ENCODE results near the gene GRK5. TPM values are rescaled to one million over a fixed set of nuclear protein-coding genes. Genes with fewer than 3 reads are reported as not detected.

The GRK5 gene
- total RNA-seq, 1 donor from 2014 or later, result 12.5 TPM

DNA sequence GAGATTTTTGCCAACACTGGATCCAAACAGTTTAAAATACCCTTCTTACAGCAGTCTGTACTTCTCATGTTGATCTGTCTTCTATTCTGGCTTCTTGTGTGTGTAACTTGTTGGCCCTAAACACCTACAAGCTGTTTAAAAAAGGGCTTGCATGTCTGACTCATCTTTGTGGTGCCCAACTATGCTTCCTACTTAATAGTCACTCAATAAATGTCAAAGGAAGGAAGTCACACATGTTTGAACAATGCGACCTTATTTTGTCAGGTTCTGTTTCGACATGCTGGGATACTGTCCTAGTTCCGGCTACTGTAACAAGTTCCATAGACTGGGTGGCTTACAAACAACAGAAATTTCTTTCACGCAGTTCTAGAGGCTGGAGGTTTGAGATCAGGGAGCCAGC is 9.4 kb upstream of the GRK5 start:
- peaks cover 0 to 4% (median 0%) of the 10 kb centered on the region in 3 donors for H3K4me1 ChIP-seq (ENCODE audit: control insufficient read depth in 3 of 3, insufficient read depth in 3 of 3, low read length in 3 of 3)
- peaks cover 0 to 7% (median 3%) of the 10 kb centered on the region in 3 donors for H3K27me3 ChIP-seq (ENCODE audit: control insufficient read depth in 3 of 3, insufficient read depth in 3 of 3, low read length in 3 of 3)
- no peak overlapping the region for H3K9ac ChIP-seq (ENCODE audit: low read depth in 1 of 3, low read length in 3 of 3)

DNA sequence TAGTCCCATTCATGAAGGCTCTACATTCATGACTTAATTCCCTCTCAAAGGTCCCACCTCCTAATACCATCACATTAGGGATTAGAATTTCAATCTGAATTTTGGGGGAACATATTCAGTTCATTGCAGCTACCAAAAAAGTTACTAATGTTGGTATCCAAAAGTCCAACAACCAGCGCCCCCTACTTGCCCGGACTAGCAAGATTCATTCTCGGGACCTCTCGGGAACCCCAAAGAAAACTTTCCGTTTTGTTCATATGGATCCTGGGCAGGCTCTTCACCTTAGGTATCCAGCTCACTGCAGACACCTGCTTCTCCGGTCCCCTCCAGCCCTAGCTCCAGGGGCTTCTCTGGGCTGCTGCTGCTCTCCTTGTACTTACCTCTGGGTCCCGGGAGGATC is 8.9 kb upstream of the GRK5 start:
- Histone ChIP-seq H3K4me3 (ENCODE audit: low read length in 3 of 3) (no peak overlapping the region), H3K9ac (ENCODE audit: low read depth in 1 of 3, low read length in 3 of 3) (no peak overlapping the region), H3K4me1 (ENCODE audit: control insufficient read depth in 3 of 3, insufficient read depth in 3 of 3, low read length in 3 of 3) (peaks cover 0 to 4% (median 0%) of the 10 kb centered on the region in 3 donors), H3K27me3 (ENCODE audit: control insufficient read depth in 3 of 3, insufficient read depth in 3 of 3, low read length in 3 of 3) (peaks cover 0 to 7% (median 3%) of the 10 kb centered on the region in 3 donors), H3K9me3 (ENCODE audit: control insufficient read depth in 3 of 3, low read length in 3 of 3) (no peaks in the 10 kb centered on the region), H3K36me3 (ENCODE audit: control insufficient read depth in 3 of 3, insufficient read depth in 3 of 3, low read length in 3 of 3) (no peaks in the 10 kb centered on the region), H3K27ac (ENCODE audit: low read depth, low read length) (no peak overlapping the region)

More for the DNA sequence above, 9.4 kb upstream of the GRK5 start:
- Histone ChIP-seq H3K4me3 (ENCODE audit: low read length in 3 of 3) (no peak overlapping the region), H3K27ac (ENCODE audit: low read depth, low read length) (no peak overlapping the region), H3K36me3 (ENCODE audit: control insufficient read depth in 3 of 3, insufficient read depth in 3 of 3, low read length in 3 of 3) (no peaks in the 10 kb centered on the region), H3K9me3 (ENCODE audit: control insufficient read depth in 3 of 3, low read length in 3 of 3) (no peaks in the 10 kb centered on the region)

DNA sequence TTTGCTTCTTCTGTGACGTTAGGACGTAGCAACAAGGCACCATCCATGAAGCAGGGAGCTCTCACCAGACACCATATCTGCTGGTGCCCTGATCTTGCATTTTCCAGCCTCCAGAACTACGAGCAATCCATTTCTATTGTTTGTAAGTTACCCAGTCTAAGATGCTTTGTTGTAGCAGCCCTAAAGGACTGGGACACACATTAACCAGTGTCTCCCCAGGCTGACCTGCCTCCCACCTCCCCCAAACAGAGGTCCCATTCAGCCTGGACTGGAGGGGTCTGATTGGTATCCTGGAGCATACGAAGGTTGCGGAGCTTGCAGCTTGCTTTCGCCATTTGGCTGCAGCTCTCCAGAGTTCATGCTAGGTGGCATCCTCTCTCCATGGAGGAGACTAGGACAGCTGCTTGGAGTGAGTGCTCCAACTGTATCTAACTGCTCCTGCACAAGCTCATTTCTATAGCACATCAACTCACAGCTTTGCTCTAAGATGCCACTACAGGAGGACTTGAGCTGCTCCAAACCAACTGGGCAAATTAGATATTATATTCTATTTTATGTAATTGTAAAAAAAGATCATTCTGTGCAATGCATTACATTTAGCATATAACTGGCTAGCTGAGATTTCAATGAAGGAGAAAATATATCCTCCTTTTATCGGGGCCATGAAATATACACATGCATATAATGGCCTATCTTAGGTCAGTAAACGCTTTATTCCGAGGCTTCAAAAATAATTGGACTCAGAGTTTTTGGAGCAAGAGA is 8.0 kb upstream of the GRK5 start:
- Histone ChIP-seq H3K4me1 (ENCODE audit: control insufficient read depth in 3 of 3, insufficient read depth in 3 of 3, low read length in 3 of 3) (peaks cover 0 to 4% (median 0%) of the 10 kb centered on the region in 3 donors), H3K27ac (ENCODE audit: low read depth, low read length) (no peak overlapping the region), H3K9me3 (ENCODE audit: control insufficient read depth in 3 of 3, low read length in 3 of 3) (no peaks in the 10 kb centered on the region), H3K4me3 (ENCODE audit: low read length in 3 of 3) (no peak overlapping the region), H3K9ac (ENCODE audit: low read depth in 1 of 3, low read length in 3 of 3) (no peak overlapping the region), H3K36me3 (ENCODE audit: control insufficient read depth in 3 of 3, insufficient read depth in 3 of 3, low read length in 3 of 3) (no peaks in the 10 kb centered on the region), H3K27me3 (ENCODE audit: control insufficient read depth in 3 of 3, insufficient read depth in 3 of 3, low read length in 3 of 3) (peaks cover 0 to 7% (median 3%) of the 10 kb centered on the region in 3 donors)

DNA sequence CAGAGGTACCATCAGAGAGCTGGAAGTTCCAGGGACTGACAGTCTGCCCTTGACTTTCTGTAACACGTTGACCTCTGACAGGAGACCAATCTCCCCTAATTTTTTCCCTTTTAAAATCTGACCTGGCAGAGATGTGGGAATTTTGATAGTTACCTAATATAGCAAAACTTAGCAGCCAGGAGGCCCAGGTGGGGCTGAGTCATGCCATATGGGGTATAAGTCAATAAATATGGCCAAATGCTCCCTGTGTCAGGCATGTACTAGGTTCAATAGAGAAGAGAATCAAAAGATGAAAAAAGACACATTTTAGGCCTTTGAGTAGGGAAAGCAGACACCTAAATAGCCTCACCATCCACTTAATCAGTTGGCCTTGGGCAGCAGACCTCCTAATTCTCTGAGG is 6.1 kb upstream of the GRK5 start:
- peaks cover 0 to 7% (median 3%) of the 10 kb centered on the region in 3 donors for H3K27me3 ChIP-seq (ENCODE audit: control insufficient read depth in 3 of 3, insufficient read depth in 3 of 3, low read length in 3 of 3)
- H3K4me1 ChIP-seq (ENCODE audit: control insufficient read depth in 3 of 3, insufficient read depth in 3 of 3, low read length in 3 of 3), result peaks cover 5 to 9% (median 5%) of the 10 kb centered on the region in 3 donors
- H3K9ac ChIP-seq (ENCODE audit: low read depth in 1 of 3, low read length in 3 of 3), result no peak overlapping the region
- H3K9me3 ChIP-seq (ENCODE audit: control insufficient read depth in 3 of 3, low read length in 3 of 3), result no peaks in the 10 kb centered on the region
- no peak overlapping the region for H3K4me3 ChIP-seq (ENCODE audit: low read length in 3 of 3)
- no peaks in the 10 kb centered on the region for H3K36me3 ChIP-seq (ENCODE audit: control insufficient read depth in 3 of 3, insufficient read depth in 3 of 3, low read length in 3 of 3)
- no peak overlapping the region for H3K27ac ChIP-seq (ENCODE audit: low read depth, low read length)

DNA sequence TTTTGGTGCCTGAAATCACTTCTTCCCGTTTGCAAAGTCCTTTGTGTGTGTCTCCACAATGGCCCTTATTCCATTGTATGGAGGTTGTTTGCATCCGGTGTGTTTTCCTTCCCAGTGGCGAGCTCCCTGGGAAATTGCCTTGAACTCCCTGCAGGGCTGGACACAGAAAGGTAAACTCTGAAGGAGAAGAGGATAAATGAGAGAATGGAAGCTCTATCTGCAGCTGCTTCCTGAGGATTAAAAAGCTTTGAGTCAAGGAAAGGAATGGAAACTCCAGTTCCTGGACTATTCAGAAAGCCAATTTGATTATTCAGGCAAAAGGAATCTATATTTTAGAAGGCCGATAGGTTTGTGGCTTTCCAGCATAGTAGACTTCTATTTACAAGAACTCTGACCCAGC is 4.4 kb upstream of the GRK5 start:
- Histone ChIP-seq H3K9ac (ENCODE audit: low read depth in 1 of 3, low read length in 3 of 3) (no peak overlapping the region), H3K27ac (ENCODE audit: low read depth, low read length) (no peak overlapping the region), H3K4me1 (ENCODE audit: control insufficient read depth in 3 of 3, insufficient read depth in 3 of 3, low read length in 3 of 3) (peaks cover 12 to 14% (median 13%) of the 10 kb centered on the region in 3 donors), H3K9me3 (ENCODE audit: control insufficient read depth in 3 of 3, low read length in 3 of 3) (no peaks in the 10 kb centered on the region), H3K36me3 (ENCODE audit: control insufficient read depth in 3 of 3, insufficient read depth in 3 of 3, low read length in 3 of 3) (no peaks in the 10 kb centered on the region), H3K27me3 (ENCODE audit: control insufficient read depth in 3 of 3, insufficient read depth in 3 of 3, low read length in 3 of 3) (peaks cover 0 to 7% (median 3%) of the 10 kb centered on the region in 3 donors), H3K4me3 (ENCODE audit: low read length in 3 of 3) (no peak overlapping the region)

DNA sequence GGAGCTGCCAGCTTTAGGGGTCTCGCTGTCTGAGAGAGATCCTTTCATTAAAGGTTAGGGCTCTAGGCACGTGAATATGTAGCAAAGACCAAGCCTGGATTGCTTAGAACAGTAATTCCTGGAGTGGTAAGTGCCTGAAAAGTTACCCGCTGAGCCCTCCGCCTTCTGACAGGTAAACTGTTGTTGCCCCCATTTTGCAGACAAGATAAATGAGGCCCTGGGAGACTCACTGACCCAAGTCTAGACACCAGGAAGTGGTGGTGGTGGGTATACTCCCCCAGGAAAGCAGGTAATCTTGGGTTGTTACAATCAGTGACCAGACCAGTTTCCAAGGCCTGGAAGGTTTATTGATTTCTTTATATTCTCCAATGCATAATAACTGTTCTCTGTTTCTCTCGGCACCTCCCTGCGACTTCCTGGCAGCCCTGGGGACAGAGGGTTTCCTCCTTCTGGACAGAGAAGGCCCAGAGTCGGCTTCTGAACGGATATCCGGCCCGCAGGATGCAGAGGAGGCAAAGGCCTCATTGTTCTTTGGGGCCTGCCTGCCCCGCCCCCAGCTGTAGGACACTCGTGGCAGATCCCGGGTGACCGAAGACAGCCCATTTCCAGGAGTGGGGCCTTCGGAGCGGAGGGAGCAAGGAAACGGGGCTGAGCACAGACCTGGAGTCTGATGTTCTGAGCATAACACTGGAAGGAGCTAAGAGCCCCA is 1.3 kb upstream of the GRK5 start:
- peak overlapping the region; percentile 57 to 88 (median 87) for H3K4me3 ChIP-seq (ENCODE audit: low read length in 3 of 3)
- no peaks in the 10 kb centered on the region for H3K27me3 ChIP-seq (ENCODE audit: control insufficient read depth in 3 of 3, insufficient read depth in 3 of 3, low read length in 3 of 3)

DNA sequence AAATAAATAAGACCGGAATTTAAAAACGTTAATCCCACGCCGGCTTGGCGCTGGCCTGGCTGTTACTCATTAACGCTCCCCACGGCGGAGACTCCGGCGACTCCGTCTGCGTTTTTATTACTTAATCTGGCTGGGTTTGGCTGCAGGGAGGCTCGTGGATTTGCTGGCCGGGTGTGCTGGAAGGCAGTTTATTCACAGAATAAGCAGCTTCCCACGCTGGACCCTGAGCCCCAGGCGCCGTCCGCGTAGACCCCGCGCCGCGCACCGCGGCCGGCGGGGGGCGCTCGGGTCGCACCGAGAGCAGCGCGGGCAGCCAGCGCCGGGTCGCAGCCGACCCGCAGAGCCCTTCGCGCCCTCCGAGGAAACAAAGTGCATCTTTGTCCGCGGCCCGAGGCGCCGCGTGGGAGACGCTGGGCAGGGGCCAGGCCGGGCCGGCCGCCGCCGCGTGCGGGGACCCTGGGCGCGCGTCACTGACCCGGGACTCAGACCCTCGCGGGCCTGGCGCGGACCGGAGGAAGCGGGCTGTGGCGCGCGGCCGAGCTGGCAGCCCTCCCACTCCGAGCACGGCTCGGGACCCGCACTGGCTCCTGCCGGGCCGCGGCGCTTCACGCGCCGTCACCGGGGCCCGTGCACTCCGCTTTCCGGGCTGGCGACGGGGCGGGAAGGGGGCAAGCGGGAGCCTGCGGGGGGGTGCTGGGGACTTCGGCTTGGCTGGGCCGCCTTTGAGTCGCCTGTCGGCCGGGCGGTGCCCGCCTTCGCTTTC is 587 bp upstream of the GRK5 start:
- H3K9ac ChIP-seq (ENCODE audit: low read depth in 1 of 3, low read length in 3 of 3), result peak overlapping the region; percentile 57 to 79 (median 59)

More for the DNA sequence above, 1.3 kb upstream of the GRK5 start:
- H3K9ac ChIP-seq (ENCODE audit: low read depth in 1 of 3, low read length in 3 of 3), result peak overlapping the region in 2 of 3 donors; percentile 59 to 79
- H3K4me1 ChIP-seq (ENCODE audit: control insufficient read depth in 3 of 3, insufficient read depth in 3 of 3, low read length in 3 of 3), result peaks cover 18 to 25% (median 25%) of the 10 kb centered on the region in 3 donors
- peak overlapping the region; percentile 64 for H3K27ac ChIP-seq (ENCODE audit: low read depth, low read length)
- H3K36me3 ChIP-seq (ENCODE audit: control insufficient read depth in 3 of 3, insufficient read depth in 3 of 3, low read length in 3 of 3), result no peaks in the 10 kb centered on the region
- H3K9me3 ChIP-seq (ENCODE audit: control insufficient read depth in 3 of 3, low read length in 3 of 3), result no peaks in the 10 kb centered on the region

DNA sequence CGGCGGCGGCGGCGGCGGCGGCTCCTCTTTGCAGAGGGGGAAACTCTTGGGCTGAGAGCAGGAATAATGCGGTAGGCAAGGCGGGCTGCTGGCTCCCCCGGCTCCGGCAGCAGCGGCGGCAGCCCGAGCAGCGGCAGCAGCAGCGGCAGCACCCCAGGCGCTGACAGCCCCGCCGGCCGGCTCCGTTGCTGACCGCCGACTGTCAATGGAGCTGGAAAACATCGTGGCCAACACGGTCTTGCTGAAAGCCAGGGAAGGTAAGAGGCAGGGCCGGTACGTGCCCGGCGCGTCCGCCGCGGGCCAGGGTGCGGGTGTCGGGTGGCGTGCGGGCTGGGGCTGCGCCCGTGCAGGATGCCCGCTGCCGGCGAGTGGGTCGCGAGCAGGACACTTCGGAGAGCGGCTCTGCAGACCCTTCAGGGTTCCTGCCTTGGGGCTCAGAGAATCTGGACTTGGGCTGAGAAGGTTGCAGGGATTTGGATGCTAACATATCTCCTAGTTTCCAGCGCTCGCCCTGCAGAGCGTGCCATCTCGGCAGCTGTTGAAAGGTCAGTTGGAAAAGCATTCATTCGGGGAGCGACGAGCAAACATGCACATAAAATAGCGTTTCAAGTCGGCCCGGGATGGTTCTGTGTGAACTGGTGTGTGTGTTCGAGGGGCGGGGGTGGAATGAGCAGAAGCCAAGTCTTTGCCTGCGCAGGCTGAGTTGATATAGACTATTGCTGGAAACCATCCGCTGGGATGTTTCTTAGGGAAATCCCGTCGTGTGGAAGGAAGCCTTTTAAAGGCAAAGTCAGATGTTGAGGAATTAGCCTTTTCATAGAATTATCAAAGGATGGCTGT is 562 bp downstream of the GRK5 start:
- Histone ChIP-seq H3K4me1 (ENCODE audit: control insufficient read depth in 3 of 3, insufficient read depth in 3 of 3, low read length in 3 of 3) (peaks cover 30 to 35% (median 34%) of the 10 kb centered on the region in 3 donors), H3K9me3 (ENCODE audit: control insufficient read depth in 3 of 3, low read length in 3 of 3) (no peaks in the 10 kb centered on the region), H3K9ac (ENCODE audit: low read depth in 1 of 3, low read length in 3 of 3) (peak overlapping the region; percentile 48 to 85 (median 74)), H3K36me3 (ENCODE audit: control insufficient read depth in 3 of 3, insufficient read depth in 3 of 3, low read length in 3 of 3) (peaks cover 0 to 2% (median 0%) of the 10 kb centered on the region in 3 donors), H3K27me3 (ENCODE audit: control insufficient read depth in 3 of 3, insufficient read depth in 3 of 3, low read length in 3 of 3) (no peaks in the 10 kb centered on the region), H3K4me3 (ENCODE audit: low read length in 3 of 3) (peak overlapping the region; percentile 75 to 88 (median 87)), H3K27ac (ENCODE audit: low read depth, low read length) (peak overlapping the region; percentile 51)

More for the DNA sequence above, 587 bp upstream of the GRK5 start:
- peaks cover 0 to 2% (median 0%) of the 10 kb centered on the region in 3 donors for H3K36me3 ChIP-seq (ENCODE audit: control insufficient read depth in 3 of 3, insufficient read depth in 3 of 3, low read length in 3 of 3)
- peak overlapping the region; percentile 76 for H3K27ac ChIP-seq (ENCODE audit: low read depth, low read length)
- H3K9me3 ChIP-seq (ENCODE audit: control insufficient read depth in 3 of 3, low read length in 3 of 3), result no peaks in the 10 kb centered on the region
- peak overlapping the region; percentile 57 to 88 (median 87) for H3K4me3 ChIP-seq (ENCODE audit: low read length in 3 of 3)
- no peaks in the 10 kb centered on the region for H3K27me3 ChIP-seq (ENCODE audit: control insufficient read depth in 3 of 3, insufficient read depth in 3 of 3, low read length in 3 of 3)
- peaks cover 23 to 31% (median 31%) of the 10 kb centered on the region in 3 donors for H3K4me1 ChIP-seq (ENCODE audit: control insufficient read depth in 3 of 3, insufficient read depth in 3 of 3, low read length in 3 of 3)

DNA sequence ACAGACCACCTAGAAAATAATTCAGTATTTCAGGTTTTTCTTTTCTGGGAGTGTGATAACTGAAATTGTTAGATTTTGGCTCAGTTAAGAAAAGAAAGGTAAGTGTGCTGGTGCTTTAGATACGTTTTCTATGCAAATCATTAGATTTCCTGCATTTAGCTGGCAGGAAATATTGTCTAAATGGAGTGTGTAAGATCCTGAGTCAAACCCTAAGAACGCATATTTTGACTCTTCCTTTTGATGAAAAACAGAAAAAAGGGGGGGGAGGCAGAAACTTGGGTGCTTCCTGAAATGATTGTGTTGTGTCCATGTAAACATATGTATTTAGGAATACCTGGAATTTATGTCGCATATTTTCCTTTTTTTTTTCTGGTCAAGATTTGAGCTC is 1.2 kb downstream of the GRK5 start:
- no peaks in the 10 kb centered on the region for H3K27me3 ChIP-seq (ENCODE audit: control insufficient read depth in 3 of 3, insufficient read depth in 3 of 3, low read length in 3 of 3)
- peak overlapping the region; percentile 75 to 88 (median 87) for H3K4me3 ChIP-seq (ENCODE audit: low read length in 3 of 3)
- H3K9ac ChIP-seq (ENCODE audit: low read depth in 1 of 3, low read length in 3 of 3), result peak overlapping the region; percentile 54 to 85 (median 74)
- peak overlapping the region; percentile 51 for H3K27ac ChIP-seq (ENCODE audit: low read depth, low read length)
- H3K9me3 ChIP-seq (ENCODE audit: control insufficient read depth in 3 of 3, low read length in 3 of 3), result no peaks in the 10 kb centered on the region
- H3K36me3 ChIP-seq (ENCODE audit: control insufficient read depth in 3 of 3, insufficient read depth in 3 of 3, low read length in 3 of 3), result peaks cover 0 to 2% (median 0%) of the 10 kb centered on the region in 3 donors
- H3K4me1 ChIP-seq (ENCODE audit: control insufficient read depth in 3 of 3, insufficient read depth in 3 of 3, low read length in 3 of 3), result peaks cover 31 to 36% (median 34%) of the 10 kb centered on the region in 3 donors

Data from skeletal muscle tissue (tissue), 4 donors.